ENCODE measurements around the gene TOX3. TPM values are rescaled to one million over a fixed set of nuclear protein-coding genes. Genes with fewer than 3 reads are reported as not detected.

Gene TOX3
- total and polyA plus RNA-seq, 7 experiments from 2014 or later = not detected

DNA sequence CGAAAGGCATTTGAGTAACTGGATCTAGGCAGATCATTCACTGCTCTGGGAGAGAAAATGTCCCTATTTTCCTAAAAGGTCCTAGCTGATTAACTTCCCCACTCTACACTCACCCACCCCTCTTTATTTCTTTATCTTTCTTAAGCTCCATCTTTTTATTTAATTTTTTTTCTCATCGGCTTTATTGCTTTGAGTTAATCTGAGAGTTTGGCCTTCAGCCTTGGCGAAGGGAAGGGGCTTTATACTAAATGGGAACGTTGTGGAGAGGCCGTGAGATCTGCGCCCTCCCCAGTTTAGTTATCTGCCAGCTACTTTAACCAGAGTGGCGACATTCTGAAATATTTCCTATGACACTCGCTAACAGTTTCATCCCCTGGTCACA, 882 bp upstream of the TOX3 start:
- Histone ChIP-seq H3K27ac (ENCODE audit: low read depth, low read length) (no peak overlapping the region), H3K4me1 (ENCODE audit: control insufficient read depth in 2 of 2, insufficient read depth in 2 of 2, low read length in 2 of 2) (no peaks in the 10 kb centered on the region), H3K27me3 (ENCODE audit: control insufficient read depth in 2 of 2, insufficient read depth in 2 of 2, low read length in 2 of 2) (peaks cover 4 to 7% of the 10 kb centered on the region in 2 donors), H3K9me3 (ENCODE audit: control insufficient read depth in 2 of 3, low read length in 3 of 3) (no peaks in the 10 kb centered on the region), H3K4me3 (ENCODE audit: low read length) (no peak overlapping the region), H3K36me3 (ENCODE audit: control insufficient read depth in 2 of 3, insufficient read depth in 3 of 3, low read length in 3 of 3) (no peaks in the 10 kb centered on the region)
- Mint-ChIP-seq H3K36me3 (no peaks in the 10 kb centered on the region), H3K27ac (no peak overlapping the region), H3K4me1 (peaks cover 0 to 11% (median 5%) of the 10 kb centered on the region in 7 donors), H3K9me3 (peaks cover 0 to 16% (median 2%) of the 10 kb centered on the region in 11 donors), H3K27me3 (peaks cover 42 to 56% (median 48%) of the 10 kb centered on the region in 5 donors), H3K4me3 (peak overlapping the region in 4 of 10 donors; percentile 17 to 74 (median 29))
- ChIA-PET CTCF (no interaction called here), POLR2A (no interaction called here)
- intact Hi-C loops (cut with micrococcal nuclease) = no loop called here
- ATAC-seq (no peak), DNase-seq (no peak)

DNA sequence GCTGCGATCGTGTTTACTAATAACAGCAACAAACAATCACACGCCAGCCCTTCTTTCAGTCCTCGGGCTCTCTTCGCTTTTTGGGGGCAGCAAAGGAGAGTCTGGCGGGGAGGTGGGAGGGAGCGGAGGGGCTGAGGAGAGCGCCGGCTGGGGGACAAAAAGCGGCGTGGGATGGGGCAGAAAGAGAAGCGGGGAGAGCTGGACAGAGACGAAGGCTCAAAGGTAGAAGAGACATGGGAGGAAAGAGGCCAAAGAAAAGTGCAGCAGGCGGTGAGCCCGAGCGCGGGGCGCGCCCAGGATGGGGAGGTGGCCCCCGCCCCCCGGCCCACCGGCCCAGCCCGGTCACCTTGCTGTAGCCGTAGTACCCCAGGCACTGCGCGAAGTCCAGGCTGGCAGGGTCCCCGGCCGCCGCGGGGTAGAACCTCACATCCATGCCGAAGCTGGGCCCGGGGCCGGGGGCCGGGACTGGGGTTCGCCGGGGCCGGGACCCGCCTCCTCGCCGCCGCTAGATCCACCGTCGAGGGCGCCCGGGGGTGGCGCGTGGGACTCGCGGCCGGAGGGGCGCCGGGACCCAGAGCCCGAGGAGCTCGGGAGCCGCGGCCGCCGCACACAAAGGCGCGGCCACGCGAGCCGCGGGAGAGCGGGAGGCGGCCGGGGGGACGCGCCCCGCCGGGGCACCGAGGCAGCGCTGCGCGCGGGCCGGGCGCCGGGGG, 496 bp downstream of the TOX3 start:
- CTCF ChIA-PET = no interaction called here
- ATAC-seq = no peak
- peaks cover 47 to 61% (median 48%) of the 10 kb centered on the region in 5 donors for H3K27me3 Mint-ChIP-seq

DNA sequence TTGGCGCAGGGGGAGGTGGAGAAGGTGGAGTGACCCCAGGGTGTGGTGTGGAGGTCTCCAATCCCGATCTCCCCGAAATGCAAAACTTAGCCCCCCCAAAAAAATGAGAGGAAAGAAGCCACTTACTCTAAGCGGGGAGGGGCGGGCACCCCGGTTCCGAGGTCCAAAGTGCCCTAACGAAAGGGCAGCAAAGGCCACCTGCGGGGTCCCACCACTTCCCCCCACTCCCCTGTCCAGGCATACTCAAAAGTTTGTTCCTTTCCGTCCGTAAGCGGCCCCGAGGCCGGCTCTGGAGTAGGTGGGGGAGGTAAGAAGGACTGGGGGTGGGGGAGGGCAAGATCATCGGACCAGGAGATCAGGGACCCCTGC, 1.1 kb downstream of the TOX3 start:
- DNase-seq (no peak), ATAC-seq (no peak)
- Mint-ChIP-seq H3K9me3 (peaks cover 0 to 16% (median 4%) of the 10 kb centered on the region in 11 donors), H3K36me3 (no peaks in the 10 kb centered on the region), H3K27me3 (peaks cover 47 to 61% (median 48%) of the 10 kb centered on the region in 5 donors), H3K4me1 (peaks cover 0 to 11% (median 5%) of the 10 kb centered on the region in 7 donors), H3K4me3 (no peak overlapping the region), H3K27ac (no peak overlapping the region)
- intact Hi-C loops (cut with micrococcal nuclease) = no loop called here
- Histone ChIP-seq H3K9me3 (ENCODE audit: control insufficient read depth in 2 of 3, low read length in 3 of 3) (no peaks in the 10 kb centered on the region), H3K27ac (ENCODE audit: low read depth, low read length) (no peak overlapping the region), H3K4me1 (ENCODE audit: control insufficient read depth in 2 of 2, insufficient read depth in 2 of 2, low read length in 2 of 2) (no peaks in the 10 kb centered on the region), H3K27me3 (ENCODE audit: control insufficient read depth in 2 of 2, insufficient read depth in 2 of 2, low read length in 2 of 2) (peaks cover 4 to 7% of the 10 kb centered on the region in 2 donors), H3K4me3 (ENCODE audit: low read length) (no peak overlapping the region), H3K36me3 (ENCODE audit: control insufficient read depth in 2 of 3, insufficient read depth in 3 of 3, low read length in 3 of 3) (no peaks in the 10 kb centered on the region)
- ChIA-PET CTCF (no interaction called here), POLR2A (no interaction called here)

More for the DNA sequence above, 496 bp downstream of the TOX3 start:
- Mint-ChIP-seq H3K4me3 (no peak overlapping the region), H3K36me3 (no peaks in the 10 kb centered on the region), H3K4me1 (peaks cover 0 to 11% (median 5%) of the 10 kb centered on the region in 7 donors), H3K27ac (no peak overlapping the region), H3K9me3 (peaks cover 0 to 16% (median 4%) of the 10 kb centered on the region in 11 donors)
- intact Hi-C loops (cut with micrococcal nuclease) = no loop called here
- no peak for DNase-seq
- Histone ChIP-seq H3K36me3 (ENCODE audit: control insufficient read depth in 2 of 3, insufficient read depth in 3 of 3, low read length in 3 of 3) (no peaks in the 10 kb centered on the region), H3K4me3 (ENCODE audit: low read length) (no peak overlapping the region), H3K27me3 (ENCODE audit: control insufficient read depth in 2 of 2, insufficient read depth in 2 of 2, low read length in 2 of 2) (peaks cover 4 to 7% of the 10 kb centered on the region in 2 donors), H3K27ac (ENCODE audit: low read depth, low read length) (no peak overlapping the region), H3K4me1 (ENCODE audit: control insufficient read depth in 2 of 2, insufficient read depth in 2 of 2, low read length in 2 of 2) (no peaks in the 10 kb centered on the region), H3K9me3 (ENCODE audit: control insufficient read depth in 2 of 3, low read length in 3 of 3) (no peaks in the 10 kb centered on the region)
- POLR2A ChIA-PET = no interaction called here

DNA sequence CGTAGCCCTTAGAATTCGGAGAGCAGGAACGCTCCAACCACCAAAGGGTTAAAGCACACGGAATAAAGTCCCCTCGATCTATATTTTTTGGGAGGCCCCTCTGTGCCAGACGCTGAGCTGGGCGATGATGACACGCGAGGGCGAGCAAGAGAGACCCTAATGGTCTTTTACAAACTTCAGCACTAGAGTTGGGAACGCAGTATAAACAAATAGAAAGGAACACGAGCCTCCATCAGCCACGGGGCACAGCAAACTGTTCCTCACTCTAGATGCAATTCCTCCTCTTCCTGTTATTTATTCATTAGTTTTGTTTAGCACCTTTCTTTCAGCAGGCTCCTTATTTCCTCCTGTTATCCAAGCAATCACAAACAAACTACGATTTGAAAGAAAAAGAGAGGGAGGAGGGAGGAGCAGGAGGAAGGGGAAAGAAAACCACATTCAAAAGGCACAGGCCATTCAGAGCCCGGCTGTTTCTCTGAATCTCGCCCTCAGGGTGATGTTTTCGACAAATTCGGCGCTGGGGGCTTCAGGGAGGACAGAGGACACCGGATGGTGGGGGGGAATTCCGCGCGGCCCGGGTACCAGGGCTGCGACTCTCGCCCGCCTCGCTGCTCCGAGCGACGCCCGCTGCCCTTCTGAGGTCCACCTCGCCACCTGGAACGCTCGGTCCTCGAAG, 1.6 kb downstream of the TOX3 start:
- ChIA-PET POLR2A (no interaction called here), CTCF (no interaction called here)
- H3K4me1 Mint-ChIP-seq = peaks cover 0 to 11% (median 5%) of the 10 kb centered on the region in 7 donors
- no peaks in the 10 kb centered on the region for H3K36me3 Mint-ChIP-seq
- ATAC-seq (no peak), DNase-seq (no peak)
- peaks cover 4 to 7% of the 10 kb centered on the region in 2 donors for H3K27me3 ChIP-seq (ENCODE audit: control insufficient read depth in 2 of 2, insufficient read depth in 2 of 2, low read length in 2 of 2)
- H3K4me1 ChIP-seq (ENCODE audit: control insufficient read depth in 2 of 2, insufficient read depth in 2 of 2, low read length in 2 of 2) = no peaks in the 10 kb centered on the region
- peaks cover 0 to 16% (median 4%) of the 10 kb centered on the region in 11 donors for H3K9me3 Mint-ChIP-seq
- H3K27me3 Mint-ChIP-seq = peaks cover 47 to 61% (median 48%) of the 10 kb centered on the region in 5 donors
- H3K9me3 ChIP-seq (ENCODE audit: control insufficient read depth in 2 of 3, low read length in 3 of 3) = no peaks in the 10 kb centered on the region
- H3K36me3 ChIP-seq (ENCODE audit: control insufficient read depth in 2 of 3, insufficient read depth in 3 of 3, low read length in 3 of 3) = no peaks in the 10 kb centered on the region
- no peak overlapping the region for H3K4me3 ChIP-seq (ENCODE audit: low read length)
- intact Hi-C loops (cut with micrococcal nuclease) = no loop called here
- peak overlapping the region in 1 of 10 donors; percentile 61 for H3K4me3 Mint-ChIP-seq
- H3K27ac ChIP-seq (ENCODE audit: low read depth, low read length) = no peak overlapping the region
- no peak overlapping the region for H3K27ac Mint-ChIP-seq

DNA sequence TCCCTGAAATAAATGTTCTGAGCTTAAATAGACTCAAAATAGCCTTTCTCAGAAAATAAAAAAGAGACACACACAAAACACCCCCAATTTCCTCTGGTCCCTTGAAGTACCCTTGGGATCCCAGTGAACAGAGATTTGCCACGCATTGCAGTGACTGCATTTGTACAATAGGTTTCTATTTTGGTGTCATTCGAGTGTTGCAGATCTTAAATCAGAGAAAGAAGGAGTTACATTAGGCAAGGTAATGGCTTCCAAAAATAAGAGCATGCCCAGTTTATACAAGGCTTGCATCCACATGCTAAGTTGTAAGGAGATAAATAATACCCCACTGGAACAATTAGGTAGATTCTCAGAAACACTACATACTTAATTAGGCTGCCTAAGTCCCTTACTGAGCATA, 2.2 kb downstream of the TOX3 start:
- H3K4me3 Mint-ChIP-seq = no peak overlapping the region
- H3K4me1 Mint-ChIP-seq = peaks cover 0 to 11% (median 5%) of the 10 kb centered on the region in 7 donors
- DNase-seq (no peak), ATAC-seq (no peak)
- peaks cover 41 to 56% (median 47%) of the 10 kb centered on the region in 5 donors for H3K27me3 Mint-ChIP-seq
- no peak overlapping the region for H3K27ac ChIP-seq (ENCODE audit: low read depth, low read length)
- ChIA-PET CTCF (no interaction called here), POLR2A (no interaction called here)
- H3K9me3 ChIP-seq (ENCODE audit: control insufficient read depth in 2 of 3, low read length in 3 of 3) = no peaks in the 10 kb centered on the region
- H3K27me3 ChIP-seq (ENCODE audit: control insufficient read depth in 2 of 2, insufficient read depth in 2 of 2, low read length in 2 of 2) = peaks cover 4 to 7% of the 10 kb centered on the region in 2 donors
- no peaks in the 10 kb centered on the region for H3K36me3 ChIP-seq (ENCODE audit: control insufficient read depth in 2 of 3, insufficient read depth in 3 of 3, low read length in 3 of 3)
- no peak overlapping the region for H3K4me3 ChIP-seq (ENCODE audit: low read length)
- no peak overlapping the region for H3K27ac Mint-ChIP-seq
- no peaks in the 10 kb centered on the region for H3K36me3 Mint-ChIP-seq
- H3K9me3 Mint-ChIP-seq = peaks cover 0 to 18% (median 4%) of the 10 kb centered on the region in 11 donors
- intact Hi-C loops (cut with micrococcal nuclease) = no loop called here
- no peaks in the 10 kb centered on the region for H3K4me1 ChIP-seq (ENCODE audit: control insufficient read depth in 2 of 2, insufficient read depth in 2 of 2, low read length in 2 of 2)

DNA sequence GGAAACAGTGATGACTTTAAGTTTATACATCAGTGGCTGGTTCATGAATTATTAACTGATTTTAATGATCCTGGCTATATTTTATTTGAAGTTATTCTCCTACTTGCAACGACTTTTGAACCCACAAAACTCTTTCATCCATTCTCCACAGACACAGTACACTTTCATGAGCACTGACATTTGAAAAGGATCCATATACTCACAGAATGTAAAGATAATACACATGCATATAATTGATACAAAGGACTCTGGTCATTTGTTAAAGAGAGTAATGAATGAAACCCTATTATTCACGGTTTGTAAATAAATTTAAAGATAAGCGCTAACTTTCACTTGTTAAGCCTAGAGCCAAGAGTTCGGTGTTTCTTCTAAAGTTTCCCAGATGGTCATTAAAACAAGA, 3.3 kb downstream of the TOX3 start:
- Histone ChIP-seq H3K9me3 (ENCODE audit: control insufficient read depth in 2 of 3, low read length in 3 of 3) (no peaks in the 10 kb centered on the region), H3K27ac (ENCODE audit: low read depth, low read length) (no peak overlapping the region), H3K27me3 (ENCODE audit: control insufficient read depth in 2 of 2, insufficient read depth in 2 of 2, low read length in 2 of 2) (peaks cover under 1 to 4% of the 10 kb centered on the region in 2 donors), H3K4me3 (ENCODE audit: low read length) (no peak overlapping the region), H3K36me3 (ENCODE audit: control insufficient read depth in 2 of 3, insufficient read depth in 3 of 3, low read length in 3 of 3) (no peaks in the 10 kb centered on the region), H3K4me1 (ENCODE audit: control insufficient read depth in 2 of 2, insufficient read depth in 2 of 2, low read length in 2 of 2) (no peaks in the 10 kb centered on the region)
- Mint-ChIP-seq H3K27ac (no peak overlapping the region), H3K9me3 (peaks cover 0 to 17% (median 6%) of the 10 kb centered on the region in 11 donors), H3K27me3 (peaks cover 31 to 47% (median 42%) of the 10 kb centered on the region in 5 donors), H3K4me3 (no peak overlapping the region), H3K4me1 (peaks cover 0 to 11% (median 5%) of the 10 kb centered on the region in 7 donors), H3K36me3 (no peaks in the 10 kb centered on the region)
- DNase-seq (no peak), ATAC-seq (no peak)
- CTCF ChIA-PET = no interaction called here
- intact Hi-C loops (cut with micrococcal nuclease) = no loop called here
- POLR2A ChIA-PET = no interaction called here
